GM19043 (cell line): ENCODE data around the gene FCSK.
"Not testable (repeated sequence)": the region's sequence is repeated elsewhere in the genome, so short reads cannot be mapped to it uniquely, and the experiment has no call there.

ENCODE experiments used
- ATAC-seq: cut with Tn5 transposase; IDR thresholded peaks from one replicate; pipeline ENCODE4 v1.9.1; 2021; ENCODE audit warnings: low read depth; ENCODE audit not compliant: unreplicated experiment

FCSK gene

GRCh38 chr16:70430667-70431536, 23.5 kb upstream of the FCSK start:
- peak; percentile 40 for ATAC-seq

- no peak for ATAC-seq
Observed at GRCh38 chr16:70432356-70432722, 22.1 kb upstream of the FCSK start.

- ATAC-seq = peak; percentile 23
Observed at GRCh38 chr16:70432723-70433457, 21.5 kb upstream of the FCSK start.

- no peak for ATAC-seq
Observed at GRCh38 chr16:70433458-70434103, 20.8 kb upstream of the FCSK start.

GRCh38 chr16:70434484-70435260, 19.7 kb upstream of the FCSK start:
- no peak for ATAC-seq

- ATAC-seq = no peak
Observed at GRCh38 chr16:70437017-70437581, 17.3 kb upstream of the FCSK start.

- ATAC-seq = no peak
Observed at GRCh38 chr16:70437582-70438557, 16.5 kb upstream of the FCSK start.

- no peak for ATAC-seq
Observed at GRCh38 chr16:70438585-70438968, 15.8 kb upstream of the FCSK start.

GRCh38 chr16:70438969-70439862, 15.2 kb upstream of the FCSK start, which contains the start of gene ST3GAL2:
Gene ST3GAL2 (minus strand): TSS chr16:70439100. CDS start chr16:70398530, 40,570 bp downstream.
- ATAC-seq = peak; percentile 84

GRCh38 chr16:70440009-70440692, 14.2 kb upstream of the FCSK start:
- no peak for ATAC-seq

- no peak for ATAC-seq
Observed at GRCh38 chr16:70441406-70441990, 12.9 kb upstream of the FCSK start.

GRCh38 chr16:70442344-70442743, 12.1 kb upstream of the FCSK start:
- no peak for ATAC-seq

- ATAC-seq = no peak
Observed at GRCh38 chr16:70444249-70445063, 9.9 kb upstream of the FCSK start.

- ATAC-seq = no peak
Observed at GRCh38 chr16:70448075-70448474, 6.3 kb upstream of the FCSK start.

GRCh38 chr16:70450142-70451003, 4.0 kb upstream of the FCSK start:
- ATAC-seq = not testable (repeated sequence)
